Neural cell (in vitro differentiated cells): ENCODE data around the gene ADRA1B. TPM values are rescaled to one million over a fixed set of nuclear protein-coding genes. Genes with fewer than 3 reads are reported as not detected.

ENCODE experiments used
- H2AFZ ChIP-seq: fragments of 200-600, 300-800 bp; sonication (generic), shearing (Covaris generic); 2 replicates; pipeline ENCODE4 v1.6.0; 2014; ENCODE audit warnings: low read depth, mild to moderate bottlenecking, antibody characterized with exemption, low read length, moderate library complexity
- H3F3A ChIP-seq: fragments of 200-600 bp; shearing (Covaris generic); 2 replicates; pipeline ENCODE4 v1.6.1; 2016; ENCODE audit warnings: mild to moderate bottlenecking, moderate library complexity, mixed read lengths, antibody characterized with exemption, low read length; ENCODE audit not compliant: insufficient read depth, poor library complexity, severe bottlenecking
- H3K27ac ChIP-seq: fragments of 200-600, 300-800 bp; sonication (generic), shearing (Covaris generic); 2 replicates; pipeline ENCODE4 v1.5.1; 2014; ENCODE audit warnings: mild to moderate bottlenecking, low read length, moderate library complexity
- H3K27me3 ChIP-seq: fragments of 300-800, 200-600 bp; sonication (generic), shearing (Covaris generic); 2 replicates; pipeline ENCODE4 v1.6.0; 2014; ENCODE audit warnings: mild to moderate bottlenecking, low read depth, low read length, moderate library complexity; ENCODE audit not compliant: insufficient read depth
- H3K36me3 ChIP-seq: fragments of 300-800, 200-600 bp; sonication (generic), shearing (Covaris generic); 2 replicates; pipeline ENCODE4 v1.5.1; 2014; ENCODE audit warnings: mild to moderate bottlenecking, antibody characterized with exemption, low read length, moderate library complexity; ENCODE audit not compliant: insufficient read depth
- H3K4me2 ChIP-seq: fragments of 300-800, 200-600 bp; sonication (generic), shearing (Covaris generic); 2 replicates; pipeline ENCODE4 v1.6.0; 2014; ENCODE audit warnings: mild to moderate bottlenecking, low read length
- H3K4me3 ChIP-seq: fragments of 300-800, 200-600 bp; sonication (generic), shearing (Covaris generic); 2 replicates; pipeline ENCODE4 v1.5.1; 2014; ENCODE audit warnings: mild to moderate bottlenecking, low read length, moderate library complexity
- H3K79me2 ChIP-seq: fragments of 200-600 bp; shearing (Covaris generic); replicated peaks from 2 replicates; pipeline ENCODE4 v1.6.0; 2014; ENCODE audit warnings: mild to moderate bottlenecking, low read length, moderate library complexity; ENCODE audit not compliant: insufficient read depth
- H3K9ac ChIP-seq: fragments of 300-800, 200-600 bp; sonication (generic), shearing (Covaris generic); 2 replicates; pipeline ENCODE4 v1.6.1; 2016; ENCODE audit warnings: mild to moderate bottlenecking, low read length, mixed read lengths
- H3K9me2 ChIP-seq: fragments of 200-600 bp; shearing (Covaris generic); 2 replicates; pipeline ENCODE4 v1.6.1; 2016; ENCODE audit warnings: mild to moderate bottlenecking, low read length, mixed read lengths; ENCODE audit not compliant: insufficient read depth
- H3K9me3 ChIP-seq: fragments of 200-600, 300-800 bp; sonication (generic), shearing (Covaris generic); 2 replicates; pipeline ENCODE4 v1.6.1; 2016; ENCODE audit warnings: mild to moderate bottlenecking, mixed run types, low read length, moderate library complexity, mixed read lengths
- H4K20me1 ChIP-seq: fragments of 200-600 bp; shearing (Covaris generic); 2 replicates; pipeline ENCODE4 v1.6.1; 2016; ENCODE audit warnings: mild to moderate bottlenecking, mixed run types; ENCODE audit not compliant: insufficient read depth
- CTCF ChIP-seq: fragments of 450-650 bp; IDR thresholded peaks from 2 replicates; pipeline ENCODE4 v1.5.1; 2014; ENCODE audit warnings: antibody characterized with exemption, mild to moderate bottlenecking, moderate library complexity; ENCODE audit not compliant: poor library complexity, severe bottlenecking
- EP300 ChIP-seq: fragments of 450-650 bp; conservative IDR thresholded peaks from 2 replicates; pipeline ENCODE4 v1.6.1; 2014; ENCODE audit warnings: antibody characterized with exemption, mild to moderate bottlenecking, moderate library complexity; ENCODE audit not compliant: poor library complexity, severe bottlenecking
- EZH2 ChIP-seq: fragments of 200-600, 300-800 bp; shearing (Covaris generic), sonication (generic); IDR thresholded peaks from 2 replicates; pipeline ENCODE4 v1.6.1; 2014; ENCODE audit warnings: antibody characterized with exemption, low read length, borderline replicate concordance, mild to moderate bottlenecking; ENCODE audit not compliant: insufficient read depth, poor library complexity, severe bottlenecking
- MXI1 ChIP-seq: fragments of 450-650 bp; conservative IDR thresholded peaks from 2 replicates; pipeline ENCODE4 v1.6.1; 2014; ENCODE audit warnings: antibody characterized with exemption, mild to moderate bottlenecking; ENCODE audit not compliant: poor library complexity, severe bottlenecking
- POLR2AphosphoS5 ChIP-seq: IDR thresholded peaks from 2 replicates; pipeline ENCODE4 v1.6.1; 2012
- RAD21 ChIP-seq: fragments of 450-650 bp; conservative IDR thresholded peaks from 2 replicates; pipeline ENCODE4 v1.6.1; 2014; ENCODE audit warnings: antibody characterized with exemption, mild to moderate bottlenecking, moderate library complexity
- SMC3 ChIP-seq: fragments of 450-650 bp; conservative IDR thresholded peaks from 2 replicates; pipeline ENCODE4 v1.6.1; 2014; ENCODE audit warnings: antibody characterized with exemption, mild to moderate bottlenecking, moderate library complexity; ENCODE audit not compliant: poor library complexity
- TAF1 ChIP-seq: IDR thresholded peaks from 2 replicates; pipeline ENCODE4 v1.6.1; 2012; ENCODE audit warnings: low read depth
- polyA plus RNA-seq: library from polyadenylated mRNA; depleted of rRNA; stranded (reverse); fragments of >200 nt; gene quantifications from 2 replicates; pipeline ENCODE4 v1.2.3, GENCODE V29; 2014
- TF ChIP-seq, protein P1 (sequence below): IDR thresholded peaks from 2 replicates; pipeline ENCODE4 v1.6.1; 2012; ENCODE audit warnings: borderline replicate concordance

Gene ADRA1B
- polyA plus RNA-seq, 1 donor from 2014 or later, result 1.1 TPM

GRCh38 chr5:159962214-159962613 is 45.9 kb downstream of the ADRA1B start:
- Histone ChIP-seq H3K79me2 (no peaks in the 10 kb centered on the region), H4K20me1 (no peaks in the 10 kb centered on the region), H3K9me2 (no peaks in the 10 kb centered on the region), H3F3A (no peaks in the 10 kb centered on the region), H3K9ac (no peak overlapping the region), H3K27ac (no peak overlapping the region), H2AFZ (no peak overlapping the region), H3K4me2 (no peak overlapping the region), H3K36me3 (no peaks in the 10 kb centered on the region), H3K4me3 (no peak overlapping the region), H3K9me3 (no peaks in the 10 kb centered on the region), H3K27me3 (no peaks in the 10 kb centered on the region)
- TF ChIP-seq SMC3, result no peak
- no peak for TF ChIP-seq EZH2
- no peak for TF ChIP-seq RAD21
- TF ChIP-seq EP300, result no peak
- TF ChIP-seq MXI1, result no peak
- TF ChIP-seq, protein P1, sequence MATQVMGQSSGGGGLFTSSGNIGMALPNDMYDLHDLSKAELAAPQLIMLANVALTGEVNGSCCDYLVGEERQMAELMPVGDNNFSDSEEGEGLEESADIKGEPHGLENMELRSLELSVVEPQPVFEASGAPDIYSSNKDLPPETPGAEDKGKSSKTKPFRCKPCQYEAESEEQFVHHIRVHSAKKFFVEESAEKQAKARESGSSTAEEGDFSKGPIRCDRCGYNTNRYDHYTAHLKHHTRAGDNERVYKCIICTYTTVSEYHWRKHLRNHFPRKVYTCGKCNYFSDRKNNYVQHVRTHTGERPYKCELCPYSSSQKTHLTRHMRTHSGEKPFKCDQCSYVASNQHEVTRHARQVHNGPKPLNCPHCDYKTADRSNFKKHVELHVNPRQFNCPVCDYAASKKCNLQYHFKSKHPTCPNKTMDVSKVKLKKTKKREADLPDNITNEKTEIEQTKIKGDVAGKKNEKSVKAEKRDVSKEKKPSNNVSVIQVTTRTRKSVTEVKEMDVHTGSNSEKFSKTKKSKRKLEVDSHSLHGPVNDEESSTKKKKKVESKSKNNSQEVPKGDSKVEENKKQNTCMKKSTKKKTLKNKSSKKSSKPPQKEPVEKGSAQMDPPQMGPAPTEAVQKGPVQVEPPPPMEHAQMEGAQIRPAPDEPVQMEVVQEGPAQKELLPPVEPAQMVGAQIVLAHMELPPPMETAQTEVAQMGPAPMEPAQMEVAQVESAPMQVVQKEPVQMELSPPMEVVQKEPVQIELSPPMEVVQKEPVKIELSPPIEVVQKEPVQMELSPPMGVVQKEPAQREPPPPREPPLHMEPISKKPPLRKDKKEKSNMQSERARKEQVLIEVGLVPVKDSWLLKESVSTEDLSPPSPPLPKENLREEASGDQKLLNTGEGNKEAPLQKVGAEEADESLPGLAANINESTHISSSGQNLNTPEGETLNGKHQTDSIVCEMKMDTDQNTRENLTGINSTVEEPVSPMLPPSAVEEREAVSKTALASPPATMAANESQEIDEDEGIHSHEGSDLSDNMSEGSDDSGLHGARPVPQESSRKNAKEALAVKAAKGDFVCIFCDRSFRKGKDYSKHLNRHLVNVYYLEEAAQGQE, result no peak
- TF ChIP-seq POLR2AphosphoS5, result no peak
- no peak for TF ChIP-seq TAF1
- TF ChIP-seq CTCF, result no peak

DNA sequence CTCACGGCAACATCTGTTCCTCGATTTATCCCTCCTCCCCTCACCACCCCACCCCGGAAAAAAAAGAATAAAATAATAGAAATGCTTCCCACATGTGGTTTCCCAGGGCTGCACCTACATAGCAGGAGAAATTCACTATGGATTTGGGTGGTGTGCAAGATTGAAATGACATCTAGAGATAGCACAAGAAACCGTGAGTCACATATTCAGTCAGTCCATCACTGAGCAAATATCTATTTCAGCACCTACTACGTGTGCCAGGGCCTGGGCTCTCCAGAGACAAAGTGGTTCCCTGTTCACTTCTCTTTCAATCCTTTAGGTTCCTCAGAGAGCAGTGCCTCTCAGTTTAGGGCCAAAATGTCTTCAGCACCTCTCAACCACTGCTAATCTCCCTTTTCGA is 47.7 kb downstream of the ADRA1B start:
- Histone ChIP-seq H3K36me3 (no peaks in the 10 kb centered on the region), H3K9me2 (no peaks in the 10 kb centered on the region), H3K9ac (no peak overlapping the region), H3K27ac (no peak overlapping the region), H3K9me3 (no peaks in the 10 kb centered on the region), H3F3A (no peaks in the 10 kb centered on the region), H3K79me2 (no peaks in the 10 kb centered on the region), H3K4me2 (no peak overlapping the region), H2AFZ (no peak overlapping the region), H3K27me3 (no peaks in the 10 kb centered on the region), H4K20me1 (no peaks in the 10 kb centered on the region), H3K4me3 (no peak overlapping the region)
- TF ChIP-seq EZH2 (no peak), RAD21 (no peak)
